Measurements from ENCODE around the gene DIO3.

DNA sequence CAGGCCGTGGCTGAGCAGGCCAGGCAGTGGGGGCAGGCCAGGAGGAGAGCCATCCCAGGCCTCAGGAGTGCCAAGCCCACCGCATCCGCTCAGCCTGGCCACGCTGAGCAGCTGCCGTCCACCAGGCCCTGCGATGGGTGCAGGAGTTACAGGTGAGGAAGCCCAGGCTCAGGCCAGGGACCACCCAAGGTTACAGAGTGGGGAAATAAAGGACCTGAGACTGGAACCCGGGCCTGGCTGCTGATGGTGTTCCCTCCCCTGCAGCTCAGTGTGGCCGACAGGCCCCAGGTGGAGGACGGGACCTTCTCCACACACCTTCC lies 49.0 kb upstream of the DIO3 start:
- TF ChIP-seq, protein P1, sequence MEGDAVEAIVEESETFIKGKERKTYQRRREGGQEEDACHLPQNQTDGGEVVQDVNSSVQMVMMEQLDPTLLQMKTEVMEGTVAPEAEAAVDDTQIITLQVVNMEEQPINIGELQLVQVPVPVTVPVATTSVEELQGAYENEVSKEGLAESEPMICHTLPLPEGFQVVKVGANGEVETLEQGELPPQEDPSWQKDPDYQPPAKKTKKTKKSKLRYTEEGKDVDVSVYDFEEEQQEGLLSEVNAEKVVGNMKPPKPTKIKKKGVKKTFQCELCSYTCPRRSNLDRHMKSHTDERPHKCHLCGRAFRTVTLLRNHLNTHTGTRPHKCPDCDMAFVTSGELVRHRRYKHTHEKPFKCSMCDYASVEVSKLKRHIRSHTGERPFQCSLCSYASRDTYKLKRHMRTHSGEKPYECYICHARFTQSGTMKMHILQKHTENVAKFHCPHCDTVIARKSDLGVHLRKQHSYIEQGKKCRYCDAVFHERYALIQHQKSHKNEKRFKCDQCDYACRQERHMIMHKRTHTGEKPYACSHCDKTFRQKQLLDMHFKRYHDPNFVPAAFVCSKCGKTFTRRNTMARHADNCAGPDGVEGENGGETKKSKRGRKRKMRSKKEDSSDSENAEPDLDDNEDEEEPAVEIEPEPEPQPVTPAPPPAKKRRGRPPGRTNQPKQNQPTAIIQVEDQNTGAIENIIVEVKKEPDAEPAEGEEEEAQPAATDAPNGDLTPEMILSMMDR (IDR thresholded peaks at IDR 0.05; ENCODE audit: low read depth, low read length, poor library complexity, severe bottlenecking), result no peak
- no peak for TF ChIP-seq EZH2phosphoT487 (IDR thresholded peaks at IDR 0.05; ENCODE audit: borderline replicate concordance, low read length)
